ENCODE measurements around the gene HOXB5.

HOXB5 gene

GRCh38 chr17:48615047-48615962, 21.7 kb upstream of the HOXB5 start, which contains the start of gene HOXB8:
Gene HOXB8 (minus strand): TSS chr17:48615292. CDS start chr17:48614704, 588 bp downstream.
- Histone ChIP-seq H3K4me3 (ENCODE audit: low read depth, low read length) (no peak within 1 kb of the TSS), H3K27me3 (ENCODE audit: control insufficient read depth, insufficient read depth, low read length) (peaks cover 23% of the 10 kb centered on the region)

GRCh38 chr17:48613862-48614694, 20.5 kb upstream of the HOXB5 start:
- Histone ChIP-seq H3K4me3 (ENCODE audit: low read depth, low read length) (no peak overlapping the region), H3K4me2 (ENCODE audit: low read length) (no peak overlapping the region), H3K27ac (no peak overlapping the region), H3K27me3 (ENCODE audit: control insufficient read depth, insufficient read depth, low read length) (peaks cover 32% of the 10 kb centered on the region), H3K4me1 (no peaks in the 10 kb centered on the region), H3K9me3 (ENCODE audit: control insufficient read depth, low read length) (no peaks in the 10 kb centered on the region), H3K79me2 (no peaks in the 10 kb centered on the region), H3K36me3 (ENCODE audit: control insufficient read depth, insufficient read depth, low read length) (no peaks in the 10 kb centered on the region), H3K9ac (no peak overlapping the region), H2AFZ (no peak overlapping the region)
- no peak for TF ChIP-seq CTCF (IDR thresholded peaks at IDR 0.05)

More at GRCh38 chr17:48615047-48615962, 21.7 kb upstream of the HOXB5 start, which contains the start of gene HOXB8:
- Histone ChIP-seq H3K9ac (no peak within 1 kb of the TSS), H2AFZ (no peak within 1 kb of the TSS), H3K36me3 (ENCODE audit: control insufficient read depth, insufficient read depth, low read length) (no peaks in the 10 kb centered on the region), H3K4me2 (ENCODE audit: low read length) (no peak within 1 kb of the TSS), H3K27ac (no peak within 1 kb of the TSS), H3K79me2 (no peaks in the 10 kb centered on the region), H3K4me1 (no peaks in the 10 kb centered on the region), H3K9me3 (ENCODE audit: control insufficient read depth, low read length) (no peaks in the 10 kb centered on the region)
- TF ChIP-seq CTCF (IDR thresholded peaks at IDR 0.05), result no peak

- no peaks in the 10 kb centered on the region for H3K36me3 ChIP-seq (ENCODE audit: control insufficient read depth, insufficient read depth, low read length)
- no peak overlapping the region for H2AFZ ChIP-seq
- H3K4me3 ChIP-seq (ENCODE audit: low read depth, low read length), result peak overlapping the region; percentile 30
- no peak overlapping the region for H3K27ac ChIP-seq
- no peaks in the 10 kb centered on the region for H3K79me2 ChIP-seq
- TF ChIP-seq CTCF (IDR thresholded peaks at IDR 0.05), result no peak
- no peak overlapping the region for H3K9ac ChIP-seq
- H3K27me3 ChIP-seq (ENCODE audit: control insufficient read depth, insufficient read depth, low read length), result peaks cover 32% of the 10 kb centered on the region
- no peaks in the 10 kb centered on the region for H3K9me3 ChIP-seq (ENCODE audit: control insufficient read depth, low read length)
- no peaks in the 10 kb centered on the region for H3K4me1 ChIP-seq
- no peak overlapping the region for H3K4me2 ChIP-seq (ENCODE audit: low read length)
These were observed 19.5 kb upstream of the HOXB5 start for GRCh38 chr17:48612854-48613691.

- Histone ChIP-seq H3K36me3 (ENCODE audit: control insufficient read depth, insufficient read depth, low read length) (no peaks in the 10 kb centered on the region), H3K27me3 (ENCODE audit: control insufficient read depth, insufficient read depth, low read length) (peaks cover 32% of the 10 kb centered on the region), H2AFZ (no peak overlapping the region), H3K9me3 (ENCODE audit: control insufficient read depth, low read length) (no peaks in the 10 kb centered on the region), H3K4me1 (no peaks in the 10 kb centered on the region), H3K9ac (no peak overlapping the region), H3K27ac (no peak overlapping the region), H3K4me2 (ENCODE audit: low read length) (no peak overlapping the region), H3K79me2 (no peaks in the 10 kb centered on the region), H3K4me3 (ENCODE audit: low read depth, low read length) (no peak overlapping the region)
- TF ChIP-seq CTCF (IDR thresholded peaks at IDR 0.05), result no peak
These were observed 18.9 kb upstream of the HOXB5 start for GRCh38 chr17:48612456-48612853.

Data from parathyroid adenoma (tissue), 2 donors.